ENCODE results near the gene CNTNAP1.
"Not testable (repeated sequence)": the region's sequence is repeated elsewhere in the genome, so short reads cannot be mapped to it uniquely, and the experiment has no call there.

Gene CNTNAP1

DNA sequence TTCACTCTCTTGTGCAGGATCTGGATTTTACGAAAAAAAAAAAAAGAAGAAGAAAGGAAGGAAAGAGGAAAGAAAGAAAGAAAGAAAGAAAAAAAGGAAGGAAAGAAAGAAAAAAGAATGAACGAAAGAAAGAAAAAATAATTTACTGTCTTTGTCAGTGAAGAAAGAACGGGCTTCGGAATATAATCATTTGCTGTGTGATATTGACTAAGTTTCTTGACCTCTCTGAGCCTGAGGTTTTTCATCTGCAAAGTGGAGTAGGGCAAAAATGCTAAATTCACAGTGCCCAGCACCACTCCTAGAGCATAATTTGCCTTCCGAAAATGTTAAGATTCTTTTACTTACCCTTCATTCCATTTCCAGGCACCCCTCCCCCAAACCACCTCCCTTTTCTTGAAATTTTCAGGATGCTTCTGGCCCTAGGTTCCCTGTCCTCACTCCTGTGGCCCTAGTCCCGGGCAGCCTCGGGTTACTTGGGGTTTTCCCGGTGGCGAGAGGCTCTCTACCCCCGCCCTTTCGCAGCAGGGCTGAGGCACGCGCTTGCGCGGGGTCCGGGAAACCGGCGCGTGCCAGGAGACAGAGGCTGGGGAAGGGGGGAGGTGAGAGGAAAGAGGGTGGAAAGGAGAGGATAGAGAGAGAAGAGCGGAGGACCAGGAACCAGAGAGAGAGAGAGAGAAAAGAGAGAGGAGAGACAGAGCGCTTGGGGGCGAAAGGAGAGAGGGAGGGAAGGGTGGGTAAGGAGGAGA, at the start of gene CNTNAP1:
CNTNAP1 (plus strand) TSS at position 556 of the 746 bp plus-strand sequence. CDS start 299 bp downstream, outside the sequence.
- peak; percentile 89 for DNase-seq

DNA sequence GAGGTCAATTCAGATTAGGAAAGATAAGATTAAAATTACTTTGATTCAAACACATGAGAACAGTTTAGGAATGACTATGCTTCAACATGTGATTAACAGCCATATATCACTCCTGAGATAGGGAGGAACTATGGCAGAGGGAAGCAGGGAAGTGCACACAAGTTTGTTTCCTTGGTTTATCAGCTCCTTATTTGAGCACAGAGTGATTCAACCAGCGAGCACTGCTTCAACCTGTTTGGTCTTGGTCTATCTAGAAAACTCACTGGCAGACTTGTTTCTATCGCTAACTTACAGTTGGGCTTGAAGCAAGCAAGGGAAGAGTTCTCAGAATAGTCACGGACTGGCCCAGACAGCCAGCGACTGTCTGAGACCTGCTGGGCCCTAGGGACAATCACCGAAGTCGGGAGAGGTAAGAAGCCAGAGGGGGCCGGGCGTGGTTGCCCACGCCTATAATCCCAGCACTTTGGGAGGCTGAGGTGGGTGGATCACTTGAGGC, 49.3 kb upstream of the CNTNAP1 start:
- no peak for DNase-seq

DNA sequence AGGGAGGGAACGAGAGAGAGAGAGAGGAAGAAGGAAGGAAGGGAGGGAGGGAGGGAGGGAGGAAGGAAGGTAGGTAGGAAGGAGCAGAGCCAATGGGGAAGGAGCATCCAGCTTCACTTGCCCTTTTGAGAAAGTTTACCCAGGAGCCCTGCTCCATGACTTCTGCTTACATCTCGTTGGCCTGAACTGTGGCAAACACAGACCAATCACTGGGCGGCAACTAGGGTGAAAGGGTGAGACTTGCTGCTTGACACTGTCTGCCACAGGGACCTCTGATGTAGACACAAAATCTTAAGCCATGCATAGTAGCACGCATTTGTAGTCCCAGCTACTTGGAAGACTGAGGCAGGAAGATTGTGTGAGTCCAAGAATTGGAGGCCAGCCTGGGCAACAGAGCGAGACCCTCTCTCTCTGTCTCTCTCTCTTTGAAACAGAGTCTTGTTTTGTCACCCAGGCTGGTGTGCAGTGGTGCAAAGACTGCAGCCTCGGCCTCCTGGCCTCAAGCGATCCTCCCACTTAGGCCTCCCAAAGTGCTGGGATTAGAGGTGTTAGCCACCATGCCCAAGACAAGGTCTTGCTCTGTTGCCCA, 42.7 kb upstream of the CNTNAP1 start:
- DNase-seq, result no peak

DNA sequence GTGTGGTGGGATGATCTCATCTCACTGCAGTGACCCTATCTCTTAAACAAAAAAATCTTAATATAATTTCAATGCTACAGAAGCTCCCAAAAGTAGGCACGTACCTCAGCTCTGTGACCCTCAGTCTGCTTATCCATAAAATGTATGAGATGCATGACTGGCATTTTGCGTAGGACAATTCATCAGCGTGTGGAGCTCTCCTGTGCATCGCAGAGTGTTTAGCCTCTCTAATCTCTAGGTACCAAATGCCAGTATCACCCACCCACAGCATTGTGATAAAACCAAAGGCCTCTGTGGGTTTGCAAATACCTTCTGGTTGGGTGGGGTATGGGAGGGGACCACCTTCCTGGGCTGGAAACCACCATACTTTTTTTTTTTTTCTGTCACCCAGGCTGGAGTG, 42.2 kb upstream of the CNTNAP1 start:
- no peak for DNase-seq

DNA sequence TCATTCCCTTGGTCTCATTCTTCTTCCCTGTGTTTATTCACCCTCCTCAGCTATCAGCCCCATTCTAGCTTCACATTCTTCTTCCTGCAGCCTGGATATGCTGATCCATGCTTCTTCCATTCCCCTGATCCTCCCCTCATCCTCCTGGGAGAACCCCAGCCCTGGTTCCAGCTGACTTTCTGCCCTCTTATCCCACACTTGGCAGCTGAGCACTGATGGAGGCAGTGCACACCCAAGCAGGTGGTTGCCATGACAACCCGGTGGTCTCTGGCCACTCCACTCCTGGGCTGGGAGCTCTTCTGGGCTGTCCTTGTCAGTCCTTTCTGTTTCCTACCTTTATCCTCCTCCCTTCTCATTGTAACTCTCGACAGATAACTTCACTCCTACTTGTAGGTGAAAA, 40.0 kb upstream of the CNTNAP1 start:
- DNase-seq, result no peak

DNA sequence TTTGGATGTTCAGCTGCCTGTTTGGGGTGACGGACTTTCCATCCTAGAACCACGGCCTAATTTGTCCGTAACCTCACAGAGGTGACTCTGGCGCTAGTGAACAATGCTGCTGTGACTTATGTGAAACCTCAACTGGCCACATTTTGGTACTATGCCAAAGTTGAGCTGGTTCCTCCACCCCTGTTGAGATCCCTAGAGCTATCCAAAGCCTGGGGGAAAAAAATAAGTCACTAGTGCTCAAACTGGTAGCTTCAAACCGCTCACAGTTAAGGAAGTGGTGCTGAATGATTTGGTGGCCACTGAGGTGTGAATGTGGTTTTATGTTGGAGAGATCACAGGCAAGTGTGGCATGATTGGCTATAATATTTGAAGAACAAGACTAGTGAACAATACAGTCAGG, 34.6 kb upstream of the CNTNAP1 start:
- DNase-seq, result no peak

DNA sequence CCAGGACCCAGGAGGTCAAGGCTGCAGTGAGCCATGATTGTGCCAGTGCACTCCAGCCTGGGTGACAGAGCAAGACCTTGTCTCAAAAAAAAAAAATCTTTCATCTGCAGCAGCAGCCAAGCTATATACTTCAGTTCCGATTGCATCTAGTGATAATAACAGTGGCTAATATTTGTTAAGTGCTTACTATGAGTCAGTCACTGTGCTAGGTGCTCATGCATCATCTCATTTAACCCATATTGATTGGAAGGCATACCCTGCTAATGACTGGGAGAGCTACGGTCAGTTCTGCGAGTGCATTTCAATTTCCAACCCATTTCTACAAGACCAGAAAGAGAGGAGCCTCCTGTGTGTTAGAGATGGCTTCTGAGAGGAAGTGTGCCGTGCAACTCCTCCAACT, 30.9 kb upstream of the CNTNAP1 start:
- no peak for DNase-seq

DNA sequence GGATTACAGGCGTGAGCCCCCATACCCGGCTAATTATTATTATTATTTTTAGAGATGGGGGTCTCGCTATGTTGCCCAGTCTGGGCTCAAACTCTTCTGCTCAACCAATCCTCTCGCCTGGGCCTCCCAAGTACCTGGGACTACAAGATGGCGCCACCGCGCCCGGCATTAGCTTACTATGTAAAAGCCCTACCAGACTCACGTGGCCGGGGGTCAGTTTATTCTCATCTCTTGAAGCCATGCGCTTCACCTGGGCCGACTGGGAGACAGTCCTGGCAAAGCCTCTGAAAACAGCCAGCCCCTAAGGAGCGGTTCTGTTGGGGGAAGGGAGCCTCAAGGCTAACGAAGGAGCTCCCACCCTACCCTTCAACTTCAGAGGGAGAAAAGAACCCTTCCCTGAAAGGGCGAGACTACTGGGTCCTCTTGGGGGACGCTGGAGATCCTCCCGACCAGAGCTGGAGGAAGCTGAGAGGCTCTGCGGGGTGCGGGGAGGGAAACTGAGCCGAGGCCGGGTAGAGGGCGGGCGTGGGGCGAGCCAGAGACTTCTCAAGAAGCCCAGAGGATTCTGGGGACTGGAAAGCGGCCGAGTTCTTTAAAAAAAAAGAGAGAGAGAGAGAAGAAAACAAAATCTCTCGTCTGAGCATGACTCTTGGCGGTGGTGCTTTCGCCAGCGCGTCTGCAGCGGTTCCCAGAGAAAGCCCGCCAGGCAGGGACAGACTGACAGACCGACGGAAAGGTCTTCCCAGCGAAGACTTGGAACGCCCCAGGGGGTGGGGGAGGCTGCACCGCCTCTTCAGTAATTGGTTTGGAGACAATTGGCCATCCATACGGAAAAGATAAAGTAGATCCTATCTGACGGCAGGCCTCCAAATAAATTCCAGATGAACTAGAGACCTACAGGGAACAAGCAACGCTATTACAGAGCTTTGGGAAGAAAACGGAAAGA, 28.9 kb upstream of the CNTNAP1 start:
- peak; percentile 78 for DNase-seq

DNA sequence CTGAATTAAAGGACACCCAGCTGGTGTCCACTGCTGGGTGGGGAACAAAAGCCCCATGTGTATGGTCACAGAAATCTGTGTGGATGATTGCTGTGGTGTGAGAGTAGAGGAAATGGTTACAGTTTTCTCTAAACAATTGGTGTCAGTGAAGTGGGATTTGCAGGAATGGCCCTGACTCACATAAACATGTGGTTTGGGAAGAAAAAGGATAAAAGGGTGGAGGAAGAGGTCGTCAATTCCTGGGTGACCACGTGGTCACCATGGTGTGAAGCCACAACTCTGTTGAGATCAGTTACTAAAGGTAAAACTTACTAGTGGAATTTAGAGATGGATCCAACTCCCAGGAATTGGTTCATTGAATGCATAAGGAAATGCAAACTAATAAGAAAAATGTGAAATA, 26.8 kb upstream of the CNTNAP1 start:
- DNase-seq, result peak; percentile 64

DNA sequence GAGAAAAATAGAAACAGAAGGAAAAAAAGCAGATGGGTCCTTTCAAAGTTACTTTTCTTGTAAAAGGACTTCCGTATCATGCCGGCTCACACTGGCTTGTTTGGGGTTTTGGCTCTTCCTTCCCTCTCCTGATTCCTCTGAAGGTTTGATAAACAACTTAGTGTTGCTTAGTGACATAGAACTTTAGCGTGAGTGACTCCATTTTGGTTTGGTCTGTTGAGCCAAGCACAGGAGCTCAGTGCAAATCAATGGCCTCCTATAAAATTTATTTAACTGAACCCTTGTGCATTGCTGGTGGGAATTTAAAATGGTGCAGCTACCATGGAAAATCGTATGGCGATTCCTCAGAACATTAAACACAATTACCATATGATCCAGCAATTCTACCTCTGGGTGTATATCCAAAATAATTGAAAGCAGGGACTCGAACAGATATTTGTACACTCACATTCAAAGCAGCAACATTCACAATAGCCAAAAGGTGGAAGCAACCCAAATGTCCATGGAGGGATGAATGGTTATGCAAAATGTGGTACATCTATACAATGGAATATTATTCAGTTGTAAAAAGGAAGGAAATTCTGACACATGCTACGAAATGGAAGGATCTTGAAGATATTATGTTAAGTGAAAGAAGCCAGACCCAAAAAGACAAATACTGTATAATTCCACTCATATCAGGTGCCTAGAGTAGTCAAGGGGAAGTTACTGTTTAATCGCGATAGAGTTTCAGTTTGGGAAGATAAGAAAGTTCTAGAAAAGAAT, 24.3 kb upstream of the CNTNAP1 start:
- no peak for DNase-seq

DNA sequence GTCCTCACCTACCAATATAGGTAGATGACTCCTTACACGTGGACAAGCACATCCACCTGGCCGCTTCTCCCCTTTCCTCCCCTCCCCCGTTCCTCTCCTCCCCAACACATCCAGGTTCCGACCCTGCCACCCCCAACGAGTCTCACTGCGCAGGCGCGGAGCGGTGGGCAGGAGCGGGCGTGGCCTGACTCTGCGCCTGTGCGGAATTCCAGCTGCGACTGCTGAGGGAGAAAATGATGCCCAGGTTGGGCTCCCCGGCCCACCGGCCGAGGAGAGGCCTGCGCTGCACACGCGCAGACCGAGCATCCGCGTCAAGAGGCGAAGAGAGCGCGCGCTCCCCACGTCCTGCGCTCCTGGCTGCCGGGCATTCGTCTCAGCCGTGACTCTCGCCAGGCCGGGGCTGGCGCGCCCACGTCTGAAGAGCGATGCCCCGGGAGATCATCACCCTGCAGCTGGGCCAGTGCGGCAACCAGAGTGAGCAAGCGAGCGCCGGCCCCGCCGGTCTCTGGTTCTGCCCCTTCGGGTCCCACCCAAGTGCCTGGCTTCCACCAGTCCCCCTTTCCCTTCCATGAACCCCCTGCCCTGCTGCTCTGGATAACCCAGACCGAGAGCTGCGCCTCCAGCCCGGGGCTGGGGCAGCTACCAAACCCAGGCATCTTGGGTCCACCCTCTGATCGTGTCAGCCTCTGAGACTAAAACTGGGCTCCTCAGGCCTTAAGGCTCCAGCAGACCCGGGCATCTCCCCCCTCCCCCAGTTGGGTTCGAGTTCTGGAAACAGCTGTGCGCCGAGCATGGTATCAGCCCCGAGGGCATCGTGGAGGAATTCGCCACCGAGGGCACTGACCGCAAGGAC, 23.0 kb upstream of the CNTNAP1 start, which contains the start of gene TUBG2:
TUBG2 (plus strand) TSS at position 206 of the 853 bp plus-strand sequence; CDS start at position 426, 220 bp downstream.
- DNase-seq, result peak; percentile 93

DNA sequence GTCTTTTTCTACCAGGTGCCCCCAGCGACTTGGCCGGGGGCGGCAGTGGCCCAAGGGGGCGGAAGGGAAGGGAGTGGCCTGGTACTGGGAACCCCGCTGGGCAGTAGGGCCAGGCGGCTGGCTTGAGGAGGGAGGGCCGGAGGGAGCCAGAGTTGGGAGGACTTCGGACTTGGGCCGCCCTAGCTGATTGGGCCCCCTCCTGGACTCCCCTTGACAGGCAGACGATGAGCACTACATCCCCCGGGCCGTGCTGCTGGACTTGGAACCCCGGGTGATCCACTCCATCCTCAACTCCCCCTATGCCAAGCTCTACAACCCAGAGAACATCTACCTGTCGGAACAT, 22.4 kb upstream of the CNTNAP1 start:
- not testable (repeated sequence) for DNase-seq

DNA sequence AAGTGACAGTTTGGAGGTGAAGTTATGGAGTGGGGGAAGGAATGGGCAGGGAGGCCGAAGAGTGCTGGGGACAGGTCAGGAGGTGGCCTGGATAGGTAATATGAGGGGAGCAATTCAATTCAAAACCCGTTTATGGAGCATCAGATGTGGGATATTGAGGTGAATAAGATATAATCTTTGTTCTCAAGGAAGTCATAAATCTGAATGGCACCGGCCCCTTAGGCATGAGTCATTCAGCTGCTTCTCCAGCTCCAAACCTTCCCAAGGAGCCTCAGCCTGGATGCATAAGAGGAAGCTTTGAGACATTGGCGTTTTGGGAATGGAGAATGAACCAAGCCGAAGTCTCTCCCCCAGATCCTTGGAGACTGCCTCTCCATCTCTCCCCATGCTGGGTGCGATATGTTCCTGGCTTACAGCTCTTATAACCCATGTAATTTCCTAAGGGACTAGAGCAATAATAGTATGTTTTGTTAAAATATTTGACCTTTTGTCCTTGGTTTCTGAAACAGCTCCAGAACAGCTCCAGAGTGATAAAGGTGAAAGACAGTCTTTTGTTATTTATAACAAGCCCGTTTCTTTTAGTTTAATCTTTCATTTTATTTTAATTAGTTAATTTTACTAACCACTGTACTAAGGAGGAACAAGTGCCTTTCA, 21.5 kb upstream of the CNTNAP1 start:
- peak; percentile 88 for DNase-seq

DNA sequence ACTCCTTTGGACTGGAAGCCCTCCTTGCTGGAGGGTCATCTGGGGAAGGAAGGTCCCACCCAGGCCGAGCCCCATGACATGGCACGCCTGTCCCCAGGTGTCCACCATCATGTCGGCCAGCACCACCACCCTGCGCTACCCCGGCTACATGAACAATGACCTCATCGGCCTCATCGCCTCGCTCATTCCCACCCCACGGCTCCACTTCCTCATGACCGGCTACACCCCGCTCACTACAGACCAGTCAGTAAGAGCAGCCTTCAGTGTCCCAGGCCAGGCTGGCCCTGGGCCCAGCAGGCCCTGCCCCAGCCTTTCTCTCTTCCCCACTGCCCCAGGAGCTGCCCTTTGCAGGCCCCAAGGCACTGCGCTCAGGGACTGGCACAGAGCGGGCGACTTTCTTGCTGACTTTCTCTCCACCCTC, 16.7 kb upstream of the CNTNAP1 start:
- DNase-seq, result no peak

DNA sequence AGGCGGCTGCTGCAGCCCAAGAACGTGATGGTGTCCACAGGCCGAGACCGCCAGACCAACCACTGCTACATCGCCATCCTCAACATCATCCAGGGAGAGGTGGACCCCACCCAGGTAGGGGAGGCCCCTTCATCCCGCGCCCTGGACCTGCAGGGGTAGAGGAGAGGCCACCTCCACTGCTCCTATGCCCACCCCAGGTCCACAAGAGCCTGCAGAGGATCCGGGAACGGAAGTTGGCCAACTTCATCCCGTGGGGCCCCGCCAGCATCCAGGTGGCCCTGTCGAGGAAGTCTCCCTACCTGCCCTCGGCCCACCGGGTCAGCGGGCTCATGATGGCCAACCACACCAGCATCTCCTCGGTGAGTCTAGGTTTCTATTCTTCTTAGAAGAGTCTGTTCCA, 16.2 kb upstream of the CNTNAP1 start:
- not testable (repeated sequence) for DNase-seq

DNA sequence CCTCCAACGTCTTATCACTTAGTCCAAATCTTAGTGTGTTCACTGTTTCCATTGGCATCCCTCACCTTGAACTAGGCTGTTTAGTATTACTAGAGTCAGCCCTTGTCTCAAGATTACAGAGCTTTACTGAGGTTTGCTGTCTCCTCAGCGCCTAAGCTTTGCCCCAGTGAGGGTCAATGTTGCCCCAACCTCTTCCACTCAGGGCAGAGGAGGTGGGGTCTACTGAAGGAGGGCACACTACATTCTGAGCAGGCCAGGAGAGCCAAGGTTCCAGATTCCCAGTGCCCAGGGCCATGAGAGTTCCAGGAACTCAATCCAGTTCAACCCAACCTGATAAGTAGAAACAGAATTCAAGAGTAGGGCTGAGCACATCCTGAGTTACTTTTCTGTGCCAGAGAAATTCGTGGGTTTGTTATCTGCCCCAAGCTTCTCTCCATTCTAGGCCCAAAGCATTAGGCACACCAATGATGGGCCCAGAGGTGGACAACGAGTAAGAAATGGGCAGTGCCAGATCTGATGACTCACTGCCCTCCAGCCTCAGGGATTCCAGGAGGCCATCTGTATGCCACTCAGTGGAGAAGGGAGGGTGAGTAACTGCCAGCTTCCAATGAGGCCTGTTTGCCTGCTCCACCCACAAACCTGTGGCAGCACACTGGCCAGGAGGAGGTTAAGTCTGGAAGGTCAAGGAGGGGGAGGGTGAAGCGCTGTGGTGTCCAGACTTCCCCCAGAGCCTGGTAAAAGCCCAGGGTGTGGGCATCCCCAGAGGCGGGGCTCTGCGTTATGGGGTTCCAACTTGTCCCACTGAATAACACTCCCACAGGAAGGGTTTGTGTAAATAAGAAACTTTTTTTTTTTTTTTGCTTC, 15.0 kb upstream of the CNTNAP1 start:
- peak; percentile 96 for DNase-seq

DNA sequence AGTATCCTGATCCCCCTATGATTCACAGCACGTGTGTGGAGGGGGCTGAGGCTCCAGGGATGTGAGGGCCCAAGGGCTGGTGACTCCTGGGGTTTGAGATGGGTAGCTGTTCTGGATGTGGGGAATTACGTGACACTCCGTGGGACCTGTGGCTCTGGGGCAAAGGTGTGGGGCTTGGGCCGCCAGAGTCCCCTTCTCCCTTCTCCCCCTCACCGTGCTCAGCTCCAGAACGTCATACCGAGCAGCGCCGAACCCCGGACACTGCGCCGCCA, 12.7 kb upstream of the CNTNAP1 start:
- no peak for DNase-seq

DNA sequence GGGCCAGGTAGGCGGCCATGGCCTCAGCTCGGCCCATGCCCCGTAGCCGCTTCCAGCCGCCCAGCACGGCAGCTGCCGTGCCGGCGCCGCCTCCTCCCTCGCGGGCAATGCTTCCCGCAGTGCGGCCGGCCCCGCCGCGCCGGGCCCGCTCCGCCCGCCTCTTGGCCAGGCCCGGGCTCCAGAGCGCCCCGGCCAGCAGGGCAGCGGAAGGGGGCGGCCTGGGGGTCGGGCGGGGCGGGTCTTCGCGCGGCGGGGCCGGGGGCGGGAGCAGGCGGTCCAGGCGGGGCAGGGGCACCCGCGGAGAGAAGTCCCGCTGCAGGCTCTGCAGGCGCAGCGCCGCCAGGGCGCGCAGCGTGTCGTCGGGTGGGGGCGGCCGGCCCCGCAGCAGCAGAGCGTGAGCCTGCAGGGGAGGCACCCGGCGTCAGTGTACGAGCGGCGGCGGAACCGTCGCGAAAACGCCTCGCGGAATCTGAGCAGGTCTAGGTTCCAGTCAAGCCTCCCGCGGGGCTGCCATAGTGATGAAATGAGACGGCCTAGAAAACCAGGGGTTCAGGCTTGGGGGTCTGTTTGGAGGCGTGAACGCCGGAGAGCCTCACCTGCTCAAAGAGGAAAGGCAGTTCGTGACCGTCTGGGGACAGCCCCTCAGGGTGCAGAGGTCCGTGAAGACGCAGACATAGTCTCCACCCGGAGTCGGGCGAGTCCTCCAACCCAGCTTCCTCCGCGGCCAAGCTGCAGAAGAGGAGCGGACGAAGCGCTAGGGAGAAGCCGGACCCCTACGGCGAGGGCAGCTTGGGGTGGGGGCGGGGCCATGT, 12.1 kb upstream of the CNTNAP1 start:
- no peak for DNase-seq

All from EL (cell line).